SK-N-SH treated with all-trans-retinoic acid at 6 μM for 48 hours (cell line): ENCODE measurements around the gene PFKL.

Experiments used
- ATAC-seq: fragments of 200-7000 bp; cut with Tn5 transposase; 3 replicates; pipeline ENCODE4 v1.9.1; 2020; ENCODE audit warnings: mild to moderate bottlenecking, moderate library complexity
- ARNTL ChIP-seq: fragments of 450-650 bp; formaldehyde crosslinking; IDR thresholded peaks from 2 replicates; pipeline ENCODE4 v1.5.0; 2020; ENCODE audit warnings: low read depth, mild to moderate bottlenecking, moderate library complexity, borderline replicate concordance
- CREB5 ChIP-seq: fragments of 250-450 bp; sonication (Bioruptor Pico); IDR thresholded peaks from 2 replicates; pipeline ENCODE4 v1.5.1; 2020; ENCODE audit warnings: low read depth, mild to moderate bottlenecking, moderate library complexity
- CSDC2 ChIP-seq: fragments of 250-450 bp; sonication (Bioruptor Pico); IDR thresholded peaks from 2 replicates; pipeline ENCODE4 v1.5.0; 2020; ENCODE audit warnings: mild to moderate bottlenecking, moderate library complexity
- CSRNP3 ChIP-seq: fragments of 250-450 bp; sonication (Bioruptor Pico); IDR thresholded peaks from 2 replicates; pipeline ENCODE4 v1.5.1; 2021; ENCODE audit warnings: mild to moderate bottlenecking, moderate library complexity
- ESRRG ChIP-seq: fragments of 250-450 bp; sonication (Bioruptor Pico); IDR thresholded peaks from 2 replicates; pipeline ENCODE4 v1.6.1; 2021; ENCODE audit warnings: mild to moderate bottlenecking
- GLIS3 ChIP-seq: fragments of 250-450 bp; sonication (Bioruptor Pico); IDR thresholded peaks from 2 replicates; pipeline ENCODE4 v1.5.0; 2020; ENCODE audit warnings: mild to moderate bottlenecking, moderate library complexity
- ISL1 ChIP-seq: fragments of 250-450 bp; sonication (Bioruptor Pico); IDR thresholded peaks from 2 replicates; pipeline ENCODE4 v2.1.2; 2022; ENCODE audit warnings: mild to moderate bottlenecking, moderate library complexity
- PATZ1 ChIP-seq: fragments of 250-450 bp; sonication (Bioruptor Pico); IDR thresholded peaks from 2 replicates; pipeline ENCODE4 v1.8.0; 2020; ENCODE audit warnings: mild to moderate bottlenecking, moderate library complexity, borderline replicate concordance
- PPARA ChIP-seq: fragments of 250-450 bp; sonication (Bioruptor Pico); IDR thresholded peaks from 2 replicates; pipeline ENCODE4 v1.5.0; 2020; ENCODE audit warnings: mild to moderate bottlenecking, borderline replicate concordance
- SNAI2 ChIP-seq: fragments of 250-450 bp; sonication (Bioruptor Pico); IDR thresholded peaks from 2 replicates; pipeline ENCODE4 v1.5.0; 2020; ENCODE audit warnings: mild to moderate bottlenecking, moderate library complexity
- TCF4 ChIP-seq: fragments of 250-450 bp; sonication (Bioruptor Pico); IDR thresholded peaks from 2 replicates; pipeline ENCODE4 v1.8.0; 2021; ENCODE audit warnings: mild to moderate bottlenecking, moderate library complexity, borderline replicate concordance
- TSHZ2 ChIP-seq: fragments of 250-450 bp; sonication (Bioruptor Pico); IDR thresholded peaks from 2 replicates; pipeline ENCODE4 v1.5.0; 2020; ENCODE audit warnings: mild to moderate bottlenecking, moderate library complexity
- ZC3H10 ChIP-seq: fragments of 250-450 bp; sonication (Bioruptor Pico); IDR thresholded peaks from 2 replicates; pipeline ENCODE4 v1.5.1; 2021; ENCODE audit warnings: mild to moderate bottlenecking, moderate library complexity
- ZFP3 ChIP-seq: fragments of 250-450 bp; sonication (Bioruptor Pico); IDR thresholded peaks from 2 replicates; pipeline ENCODE4 v1.5.0; 2020; ENCODE audit warnings: mild to moderate bottlenecking, moderate library complexity
- ZFP30 ChIP-seq: fragments of 450-650 bp; formaldehyde crosslinking; IDR thresholded peaks from 2 replicates; pipeline ENCODE4 v1.5.0; 2022; ENCODE audit warnings: mild to moderate bottlenecking, moderate library complexity
- ZNF565 ChIP-seq: fragments of 450-650 bp; formaldehyde crosslinking; conservative IDR thresholded peaks from 2 replicates; pipeline ENCODE4 v1.5.0; 2020; ENCODE audit warnings: low read depth, mild to moderate bottlenecking, moderate library complexity
- ZNF70 ChIP-seq: fragments of 450-650 bp; formaldehyde crosslinking; IDR thresholded peaks from 2 replicates; pipeline ENCODE4 v1.5.0; 2020; ENCODE audit warnings: mild to moderate bottlenecking, moderate library complexity
- ZNF8 ChIP-seq: fragments of 450-650 bp; formaldehyde crosslinking; IDR thresholded peaks from 2 replicates; pipeline ENCODE4 v1.5.0; 2020; ENCODE audit warnings: mild to moderate bottlenecking, moderate library complexity

PFKL gene

GRCh38 chr21:44325386-44326271 is 25.8 kb downstream of the PFKL start:
- ATAC-seq = no peak
- no peak for TF ChIP-seq ZFP3
- TF ChIP-seq, all 23 proteins: peak for 0

- TF ChIP-seq GLIS3 (CRISPR knock-in tag) (no peak), CREB5 (CRISPR knock-in tag) (no peak), CSDC2 (CRISPR knock-in tag) (no peak), ISL1 (no peak), ZNF565 (no peak), ZC3H10 (CRISPR knock-in tag) (no peak), TSHZ2 (CRISPR knock-in tag) (no peak), ZFP3 (no peak), ZFP30 (CRISPR knock-in tag) (no peak), ESRRG (CRISPR knock-in tag) (no peak), SNAI2 (CRISPR knock-in tag) (no peak), ARNTL (no peak), ZNF70 (no peak), PATZ1 (no peak), ZNF8 (CRISPR knock-in tag) (no peak)
- no peak for ATAC-seq
These were observed 26.4 kb downstream of the PFKL start for GRCh38 chr21:44326272-44326647.

GRCh38 chr21:44326716-44327602 is 27.1 kb downstream of the PFKL start:
- TF ChIP-seq CSDC2 (CRISPR knock-in tag) = no peak
- TF ChIP-seq ISL1 = no peak
- TF ChIP-seq TCF4 = no peak
- TF ChIP-seq ZNF8 (CRISPR knock-in tag) = no peak
- TF ChIP-seq ZNF70 = no peak
- TF ChIP-seq ESRRG (CRISPR knock-in tag) = no peak
- no peak for ATAC-seq

GRCh38 chr21:44327603-44327974 is 27.7 kb downstream of the PFKL start:
- no peak for ATAC-seq
- no peak for TF ChIP-seq ZC3H10 (CRISPR knock-in tag)
- TF ChIP-seq ZNF565 = no peak
- TF ChIP-seq ZFP3 = no peak
- no peak for TF ChIP-seq CSDC2 (CRISPR knock-in tag)
- TF ChIP-seq PPARA (CRISPR knock-in tag) = no peak
- TF ChIP-seq TSHZ2 (CRISPR knock-in tag) = no peak
- no peak for TF ChIP-seq ESRRG (CRISPR knock-in tag)
- TF ChIP-seq CREB5 (CRISPR knock-in tag) = no peak
- TF ChIP-seq PATZ1 = no peak
- TF ChIP-seq GLIS3 (CRISPR knock-in tag) = no peak
- TF ChIP-seq CSRNP3 (CRISPR knock-in tag) = no peak
